WTC11 (cell line): ENCODE results near the gene NAALADL2. TPM values are rescaled to one million over a fixed set of nuclear protein-coding genes. Genes with fewer than 3 reads are reported as not detected.

Source experiments
- ATAC-seq: fragments of 200-7000 bp; cut with Tn5 transposase; 2 replicates; pipeline ENCODE4 v1.10.0; 2021; ENCODE audit warnings: mild to moderate bottlenecking, moderate library complexity
- CTCF ChIA-PET: fragments of 300-600 bp; sonication (Branson Sonifier 250); formaldehyde crosslinking; loops from one replicate; lab custom pipeline; 2021; ENCODE audit warnings: antibody characterized with exemption; lab: Charles Lee
- POLR2A ChIA-PET: fragments of 350-600 bp; sonication (Branson Sonifier 250); formaldehyde crosslinking; loops from one replicate; lab custom pipeline; 2021; ENCODE audit warnings: antibody characterized with exemption; lab: Charles Lee
- DNase-seq: peaks from one replicate; pipeline ENCODE4 v3.0.0; 2021; ENCODE audit warnings: low spot score
- H3K27ac Mint-ChIP-seq: 2 replicates; pipeline ENCODE4 v1.8.0; 2021; ENCODE audit warnings: mixed read lengths
- H3K27me3 Mint-ChIP-seq: 2 replicates; pipeline ENCODE4 v1.8.0; 2021; ENCODE audit warnings: low read depth, mild to moderate bottlenecking, moderate library complexity, mixed read lengths
- H3K36me3 Mint-ChIP-seq: 2 replicates; pipeline ENCODE4 v1.8.0; 2021; ENCODE audit warnings: mixed read lengths
- H3K4me1 Mint-ChIP-seq: 2 replicates; pipeline ENCODE4 v1.8.0; 2022; ENCODE audit warnings: mixed read lengths
- H3K4me3 Mint-ChIP-seq: 2 replicates; pipeline ENCODE4 v1.8.0; 2021; ENCODE audit warnings: mild to moderate bottlenecking, moderate library complexity, mixed read lengths
- H3K9me3 Mint-ChIP-seq: 2 replicates; pipeline ENCODE4 v1.8.0; 2021; ENCODE audit warnings: mixed read lengths
- ATF1 ChIP-seq: sonication (generic); formaldehyde crosslinking; IDR thresholded peaks from 2 replicates; pipeline ENCODE4 v1.8.1; 2023; ENCODE audit warnings: mild to moderate bottlenecking, moderate library complexity, missing genetic modification reagents
- ESRRA ChIP-seq: sonication (generic); formaldehyde crosslinking; IDR thresholded peaks from 2 replicates; pipeline ENCODE4 v1.8.1; 2022; ENCODE audit warnings: mild to moderate bottlenecking, missing genetic modification reagents, borderline replicate concordance
- HMGA2 ChIP-seq: fragments of 250-450 bp; sonication (Bioruptor Pico); IDR thresholded peaks from 2 replicates; pipeline ENCODE4 v1.4.0; 2021; ENCODE audit warnings: mild to moderate bottlenecking, moderate library complexity
- JAZF1 ChIP-seq: fragments of 250-450 bp; sonication (Bioruptor Pico); IDR thresholded peaks from 2 replicates; pipeline ENCODE4 v1.9.0; 2021; ENCODE audit warnings: moderate library complexity, mild to moderate bottlenecking, inconsistent platforms
- MYBL2 ChIP-seq: sonication (generic); formaldehyde crosslinking; IDR thresholded peaks from 2 replicates; pipeline ENCODE4 v1.8.1; 2023; ENCODE audit warnings: mild to moderate bottlenecking, moderate library complexity, missing genetic modification reagents
- NFE2L1 ChIP-seq: sonication (generic); formaldehyde crosslinking; IDR thresholded peaks from 2 replicates; pipeline ENCODE4 v1.8.1; 2023; ENCODE audit warnings: missing genetic modification reagents
- NR2C2 ChIP-seq: sonication (generic); formaldehyde crosslinking; IDR thresholded peaks from 2 replicates; pipeline ENCODE4 v1.8.0; 2022; ENCODE audit warnings: mild to moderate bottlenecking, missing genetic modification reagents
- NR3C1 ChIP-seq: sonication (generic); formaldehyde crosslinking; conservative IDR thresholded peaks from 2 replicates; pipeline ENCODE4 v1.8.1; 2023; ENCODE audit warnings: low read depth, mild to moderate bottlenecking, missing genetic modification reagents
- OVOL2 ChIP-seq: fragments of 250-450 bp; sonication (Bioruptor Pico); IDR thresholded peaks from 2 replicates; pipeline ENCODE4 v1.9.0; 2021; ENCODE audit warnings: mild to moderate bottlenecking, borderline replicate concordance
- SP1 ChIP-seq: sonication (generic); formaldehyde crosslinking; conservative IDR thresholded peaks from 2 replicates; pipeline ENCODE4 v1.8.1; 2022; ENCODE audit warnings: missing genetic modification reagents
- TCF7 ChIP-seq: sonication (generic); formaldehyde crosslinking; IDR thresholded peaks from 2 replicates; pipeline ENCODE4 v1.8.0; 2022; ENCODE audit warnings: mild to moderate bottlenecking, low read depth, missing genetic modification reagents, moderate library complexity
- TP53 ChIP-seq: sonication (generic); formaldehyde crosslinking; IDR thresholded peaks from 2 replicates; pipeline ENCODE4 v1.8.1; 2023; ENCODE audit warnings: mild to moderate bottlenecking, missing genetic modification reagents
- ZNF138 ChIP-seq: sonication (generic); formaldehyde crosslinking; conservative IDR thresholded peaks from 2 replicates; pipeline ENCODE4 v1.8.1; 2022; ENCODE audit warnings: mild to moderate bottlenecking, moderate library complexity, missing genetic modification reagents
- ZNF396 ChIP-seq: fragments of 250-450 bp; sonication (Bioruptor Pico); IDR thresholded peaks from 2 replicates; pipeline ENCODE4 v1.8.0; 2021; ENCODE audit warnings: mild to moderate bottlenecking, moderate library complexity, borderline replicate concordance
- ZNF671 ChIP-seq: fragments of 250-450 bp; sonication (Bioruptor Pico); IDR thresholded peaks from 2 replicates; pipeline ENCODE4 v1.8.0; 2021; ENCODE audit warnings: mild to moderate bottlenecking
- total RNA-seq: library from RNA; stranded (reverse); gene quantifications from 3 replicates; pipeline ENCODE4 v1.2.3, GENCODE V29; 2021
- TF ChIP-seq, protein P1 (sequence below): sonication (generic); formaldehyde crosslinking; IDR thresholded peaks from 2 replicates; pipeline ENCODE4 v1.8.0; 2022; ENCODE audit warnings: missing genetic modification reagents
- TF ChIP-seq, protein P2 (sequence below): sonication (generic); formaldehyde crosslinking; IDR thresholded peaks from 2 replicates; pipeline ENCODE4 v1.8.1; 2022; ENCODE audit warnings: mild to moderate bottlenecking, moderate library complexity, missing genetic modification reagents
- TF ChIP-seq, protein P3 (sequence below): sonication (generic); formaldehyde crosslinking; IDR thresholded peaks from 2 replicates; pipeline ENCODE4 v1.8.0; 2023; ENCODE audit warnings: missing genetic modification reagents
- TF ChIP-seq, protein P4 (sequence below): sonication (generic); formaldehyde crosslinking; IDR thresholded peaks from 2 replicates; pipeline ENCODE4 v1.8.1; 2023; ENCODE audit warnings: mild to moderate bottlenecking, missing genetic modification reagents
- TF ChIP-seq, protein P5 (sequence below): fragments of 200-600 bp; IDR thresholded peaks from 2 replicates; pipeline ENCODE4 v1.8.0; 2022; ENCODE audit warnings: antibody characterized with exemption
- TF ChIP-seq, protein P6 (sequence below): sonication (generic); formaldehyde crosslinking; IDR thresholded peaks from 2 replicates; pipeline ENCODE4 v1.8.1; 2022; ENCODE audit warnings: low read depth, missing genetic modification reagents, borderline replicate concordance
- TF ChIP-seq, protein P7 (sequence below): sonication (generic); formaldehyde crosslinking; IDR thresholded peaks from 2 replicates; pipeline ENCODE4 v1.8.1; 2023; ENCODE audit warnings: mild to moderate bottlenecking, missing genetic modification reagents, moderate library complexity

Gene NAALADL2
- total RNA-seq, 1 experiment from 2014 or later = 1.2 TPM

DNA sequence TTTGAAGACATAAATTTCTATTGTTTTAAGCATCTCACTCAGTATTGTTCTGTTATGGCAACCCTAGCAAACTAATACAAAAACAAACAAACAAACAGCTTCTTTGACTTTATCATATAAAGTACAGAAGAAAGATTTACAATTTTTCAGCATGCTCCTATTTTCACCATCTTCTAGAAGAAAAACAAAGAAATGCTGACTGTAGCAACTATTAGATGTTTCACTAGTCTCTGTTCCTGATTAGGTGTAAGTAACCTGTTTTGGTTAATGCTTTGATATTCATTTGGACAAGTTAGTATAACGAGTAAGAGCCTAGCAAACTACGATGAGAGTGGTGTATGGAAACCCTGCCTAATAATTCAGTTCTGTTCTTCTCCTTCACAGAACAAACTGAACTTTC lies 478.5 kb downstream of the NAALADL2 start (continued):
- TF ChIP-seq JAZF1 (CRISPR knock-in tag) = no peak

DNA sequence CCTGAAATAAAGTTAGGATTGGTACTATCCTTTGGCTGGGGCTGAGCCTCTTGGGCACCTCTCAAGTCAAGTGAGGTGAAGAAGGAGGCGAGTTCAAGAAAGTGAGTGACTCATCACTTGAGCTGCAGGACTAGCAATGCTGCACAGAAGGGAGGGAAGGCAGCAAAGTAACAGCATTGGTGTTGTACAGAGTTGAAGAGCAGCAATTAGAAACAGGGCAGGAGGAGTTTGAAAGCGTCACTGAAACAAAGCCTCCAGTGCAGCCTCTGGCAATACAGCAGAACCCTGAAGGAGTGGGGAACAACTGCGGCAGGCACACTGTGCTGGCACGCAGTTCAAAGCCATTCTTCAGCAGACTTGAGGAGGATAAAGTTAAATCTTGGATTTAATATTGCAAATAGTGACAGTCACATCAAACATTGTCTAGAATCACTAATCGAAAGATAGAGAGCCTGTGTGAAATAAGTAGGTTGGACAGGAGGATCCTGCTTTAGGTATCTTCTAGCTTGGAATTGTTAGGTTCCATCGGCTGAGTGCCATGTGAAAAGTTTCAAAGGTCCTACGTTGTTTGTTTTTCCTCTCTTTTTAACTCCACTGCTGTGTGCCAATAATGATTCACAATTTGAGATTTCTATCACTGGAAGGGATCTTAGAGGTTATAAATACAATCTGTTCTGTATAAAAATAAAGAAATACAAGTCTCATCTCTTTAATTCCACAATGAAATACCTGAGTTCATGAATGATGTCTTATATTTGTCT lies 479.8 kb downstream of the NAALADL2 start:
- TF ChIP-seq, protein P1, sequence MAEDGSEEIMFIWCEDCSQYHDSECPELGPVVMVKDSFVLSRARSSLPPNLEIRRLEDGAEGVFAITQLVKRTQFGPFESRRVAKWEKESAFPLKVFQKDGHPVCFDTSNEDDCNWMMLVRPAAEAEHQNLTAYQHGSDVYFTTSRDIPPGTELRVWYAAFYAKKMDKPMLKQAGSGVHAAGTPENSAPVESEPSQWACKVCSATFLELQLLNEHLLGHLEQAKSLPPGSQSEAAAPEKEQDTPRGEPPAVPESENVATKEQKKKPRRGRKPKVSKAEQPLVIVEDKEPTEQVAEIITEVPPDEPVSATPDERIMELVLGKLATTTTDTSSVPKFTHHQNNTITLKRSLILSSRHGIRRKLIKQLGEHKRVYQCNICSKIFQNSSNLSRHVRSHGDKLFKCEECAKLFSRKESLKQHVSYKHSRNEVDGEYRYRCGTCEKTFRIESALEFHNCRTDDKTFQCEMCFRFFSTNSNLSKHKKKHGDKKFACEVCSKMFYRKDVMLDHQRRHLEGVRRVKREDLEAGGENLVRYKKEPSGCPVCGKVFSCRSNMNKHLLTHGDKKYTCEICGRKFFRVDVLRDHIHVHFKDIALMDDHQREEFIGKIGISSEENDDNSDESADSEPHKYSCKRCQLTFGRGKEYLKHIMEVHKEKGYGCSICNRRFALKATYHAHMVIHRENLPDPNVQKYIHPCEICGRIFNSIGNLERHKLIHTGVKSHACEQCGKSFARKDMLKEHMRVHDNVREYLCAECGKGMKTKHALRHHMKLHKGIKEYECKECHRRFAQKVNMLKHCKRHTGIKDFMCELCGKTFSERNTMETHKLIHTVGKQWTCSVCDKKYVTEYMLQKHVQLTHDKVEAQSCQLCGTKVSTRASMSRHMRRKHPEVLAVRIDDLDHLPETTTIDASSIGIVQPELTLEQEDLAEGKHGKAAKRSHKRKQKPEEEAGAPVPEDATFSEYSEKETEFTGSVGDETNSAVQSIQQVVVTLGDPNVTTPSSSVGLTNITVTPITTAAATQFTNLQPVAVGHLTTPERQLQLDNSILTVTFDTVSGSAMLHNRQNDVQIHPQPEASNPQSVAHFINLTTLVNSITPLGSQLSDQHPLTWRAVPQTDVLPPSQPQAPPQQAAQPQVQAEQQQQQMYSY = no peak
- TF ChIP-seq ATF1 (CRISPR knock-in tag) (no peak), HMGA2 (CRISPR knock-in tag) (no peak), TCF7 (CRISPR knock-in tag) (no peak), MYBL2 (no peak), ZNF138 (CRISPR knock-in tag) (no peak), ZNF671 (no peak)
- TF ChIP-seq, protein P2, sequence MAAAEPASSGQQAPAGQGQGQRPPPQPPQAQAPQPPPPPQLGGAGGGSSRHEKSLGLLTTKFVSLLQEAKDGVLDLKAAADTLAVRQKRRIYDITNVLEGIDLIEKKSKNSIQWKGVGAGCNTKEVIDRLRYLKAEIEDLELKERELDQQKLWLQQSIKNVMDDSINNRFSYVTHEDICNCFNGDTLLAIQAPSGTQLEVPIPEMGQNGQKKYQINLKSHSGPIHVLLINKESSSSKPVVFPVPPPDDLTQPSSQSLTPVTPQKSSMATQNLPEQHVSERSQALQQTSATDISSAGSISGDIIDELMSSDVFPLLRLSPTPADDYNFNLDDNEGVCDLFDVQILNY (CRISPR knock-in tag) = no peak
- ChIA-PET POLR2A (no interaction called here), CTCF (no interaction called here)
- DNase-seq (no peak), ATAC-seq (peak; percentile 79)
- no peaks in the 10 kb centered on the region for H3K27me3 Mint-ChIP-seq
- H3K4me1 Mint-ChIP-seq = peaks cover 14% of the 10 kb centered on the region
- H3K4me3 Mint-ChIP-seq = no peak overlapping the region
- no peaks in the 10 kb centered on the region for H3K36me3 Mint-ChIP-seq
- no peaks in the 10 kb centered on the region for H3K9me3 Mint-ChIP-seq
- 0 out of 2 replicates have a peak overlapping the region, but pooled peaks have one; percentile 22 for H3K27ac Mint-ChIP-seq

DNA sequence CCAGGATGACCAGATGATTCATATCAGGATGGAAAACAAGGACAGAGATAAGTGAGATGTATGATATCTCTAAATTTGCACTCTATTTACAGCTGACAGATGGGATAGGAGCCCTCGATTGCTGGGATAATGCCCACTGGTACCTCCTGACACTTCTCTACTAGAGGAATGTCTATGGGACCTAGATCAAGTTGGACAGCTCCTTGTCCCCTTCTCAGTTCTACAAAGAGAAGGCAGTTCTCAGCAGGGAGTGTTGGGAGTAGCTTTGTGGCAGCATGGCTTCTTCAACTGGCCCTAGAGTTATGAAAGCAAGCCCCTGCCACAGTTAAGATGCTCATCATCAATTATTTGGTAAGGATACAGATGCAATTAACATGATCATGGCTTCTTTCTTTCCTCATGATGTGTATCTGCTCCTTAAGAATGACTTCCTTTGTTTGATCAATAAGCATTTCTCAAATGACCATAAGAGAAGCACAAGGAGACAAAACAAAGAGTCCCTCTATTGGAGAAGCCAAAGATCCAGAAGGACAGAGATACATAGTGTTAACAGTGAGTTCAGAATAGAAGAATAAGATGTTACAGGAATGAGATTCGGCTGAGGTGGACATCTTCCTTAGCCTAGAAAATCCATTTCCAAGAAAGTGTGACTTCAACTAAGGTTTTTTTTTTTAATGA lies 481.3 kb downstream of the NAALADL2 start:
- ChIA-PET CTCF (no interaction called here), POLR2A (no interaction called here)
- no peaks in the 10 kb centered on the region for H3K9me3 Mint-ChIP-seq
- H3K4me3 Mint-ChIP-seq = no peak overlapping the region
- H3K27me3 Mint-ChIP-seq = no peaks in the 10 kb centered on the region
- ATAC-seq = no peak
- H3K4me1 Mint-ChIP-seq = peaks cover 14% of the 10 kb centered on the region
- no peak overlapping the region for H3K27ac Mint-ChIP-seq
- DNase-seq = no peak
- H3K36me3 Mint-ChIP-seq = no peaks in the 10 kb centered on the region
- TF ChIP-seq, protein P3, sequence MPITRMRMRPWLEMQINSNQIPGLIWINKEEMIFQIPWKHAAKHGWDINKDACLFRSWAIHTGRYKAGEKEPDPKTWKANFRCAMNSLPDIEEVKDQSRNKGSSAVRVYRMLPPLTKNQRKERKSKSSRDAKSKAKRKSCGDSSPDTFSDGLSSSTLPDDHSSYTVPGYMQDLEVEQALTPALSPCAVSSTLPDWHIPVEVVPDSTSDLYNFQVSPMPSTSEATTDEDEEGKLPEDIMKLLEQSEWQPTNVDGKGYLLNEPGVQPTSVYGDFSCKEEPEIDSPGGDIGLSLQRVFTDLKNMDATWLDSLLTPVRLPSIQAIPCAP (CRISPR knock-in tag) = no peak
- TF ChIP-seq NR2C2 (no peak), TP53 (CRISPR knock-in tag) (no peak), NR3C1 (CRISPR knock-in tag) (no peak), ZNF671 (no peak), SP1 (CRISPR knock-in tag) (no peak), ZNF396 (CRISPR knock-in tag) (no peak), ESRRA (CRISPR knock-in tag) (no peak), NFE2L1 (CRISPR knock-in tag) (no peak), OVOL2 (CRISPR knock-in tag) (no peak)
- TF ChIP-seq, protein P4, sequence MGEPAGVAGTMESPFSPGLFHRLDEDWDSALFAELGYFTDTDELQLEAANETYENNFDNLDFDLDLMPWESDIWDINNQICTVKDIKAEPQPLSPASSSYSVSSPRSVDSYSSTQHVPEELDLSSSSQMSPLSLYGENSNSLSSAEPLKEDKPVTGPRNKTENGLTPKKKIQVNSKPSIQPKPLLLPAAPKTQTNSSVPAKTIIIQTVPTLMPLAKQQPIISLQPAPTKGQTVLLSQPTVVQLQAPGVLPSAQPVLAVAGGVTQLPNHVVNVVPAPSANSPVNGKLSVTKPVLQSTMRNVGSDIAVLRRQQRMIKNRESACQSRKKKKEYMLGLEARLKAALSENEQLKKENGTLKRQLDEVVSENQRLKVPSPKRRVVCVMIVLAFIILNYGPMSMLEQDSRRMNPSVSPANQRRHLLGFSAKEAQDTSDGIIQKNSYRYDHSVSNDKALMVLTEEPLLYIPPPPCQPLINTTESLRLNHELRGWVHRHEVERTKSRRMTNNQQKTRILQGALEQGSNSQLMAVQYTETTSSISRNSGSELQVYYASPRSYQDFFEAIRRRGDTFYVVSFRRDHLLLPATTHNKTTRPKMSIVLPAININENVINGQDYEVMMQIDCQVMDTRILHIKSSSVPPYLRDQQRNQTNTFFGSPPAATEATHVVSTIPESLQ (CRISPR knock-in tag) = no peak
- TF ChIP-seq, protein P5, sequence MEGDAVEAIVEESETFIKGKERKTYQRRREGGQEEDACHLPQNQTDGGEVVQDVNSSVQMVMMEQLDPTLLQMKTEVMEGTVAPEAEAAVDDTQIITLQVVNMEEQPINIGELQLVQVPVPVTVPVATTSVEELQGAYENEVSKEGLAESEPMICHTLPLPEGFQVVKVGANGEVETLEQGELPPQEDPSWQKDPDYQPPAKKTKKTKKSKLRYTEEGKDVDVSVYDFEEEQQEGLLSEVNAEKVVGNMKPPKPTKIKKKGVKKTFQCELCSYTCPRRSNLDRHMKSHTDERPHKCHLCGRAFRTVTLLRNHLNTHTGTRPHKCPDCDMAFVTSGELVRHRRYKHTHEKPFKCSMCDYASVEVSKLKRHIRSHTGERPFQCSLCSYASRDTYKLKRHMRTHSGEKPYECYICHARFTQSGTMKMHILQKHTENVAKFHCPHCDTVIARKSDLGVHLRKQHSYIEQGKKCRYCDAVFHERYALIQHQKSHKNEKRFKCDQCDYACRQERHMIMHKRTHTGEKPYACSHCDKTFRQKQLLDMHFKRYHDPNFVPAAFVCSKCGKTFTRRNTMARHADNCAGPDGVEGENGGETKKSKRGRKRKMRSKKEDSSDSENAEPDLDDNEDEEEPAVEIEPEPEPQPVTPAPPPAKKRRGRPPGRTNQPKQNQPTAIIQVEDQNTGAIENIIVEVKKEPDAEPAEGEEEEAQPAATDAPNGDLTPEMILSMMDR = no peak
- TF ChIP-seq, protein P6, sequence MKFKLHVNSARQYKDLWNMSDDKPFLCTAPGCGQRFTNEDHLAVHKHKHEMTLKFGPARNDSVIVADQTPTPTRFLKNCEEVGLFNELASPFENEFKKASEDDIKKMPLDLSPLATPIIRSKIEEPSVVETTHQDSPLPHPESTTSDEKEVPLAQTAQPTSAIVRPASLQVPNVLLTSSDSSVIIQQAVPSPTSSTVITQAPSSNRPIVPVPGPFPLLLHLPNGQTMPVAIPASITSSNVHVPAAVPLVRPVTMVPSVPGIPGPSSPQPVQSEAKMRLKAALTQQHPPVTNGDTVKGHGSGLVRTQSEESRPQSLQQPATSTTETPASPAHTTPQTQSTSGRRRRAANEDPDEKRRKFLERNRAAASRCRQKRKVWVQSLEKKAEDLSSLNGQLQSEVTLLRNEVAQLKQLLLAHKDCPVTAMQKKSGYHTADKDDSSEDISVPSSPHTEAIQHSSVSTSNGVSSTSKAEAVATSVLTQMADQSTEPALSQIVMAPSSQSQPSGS (CRISPR knock-in tag) = no peak
- TF ChIP-seq, protein P7, sequence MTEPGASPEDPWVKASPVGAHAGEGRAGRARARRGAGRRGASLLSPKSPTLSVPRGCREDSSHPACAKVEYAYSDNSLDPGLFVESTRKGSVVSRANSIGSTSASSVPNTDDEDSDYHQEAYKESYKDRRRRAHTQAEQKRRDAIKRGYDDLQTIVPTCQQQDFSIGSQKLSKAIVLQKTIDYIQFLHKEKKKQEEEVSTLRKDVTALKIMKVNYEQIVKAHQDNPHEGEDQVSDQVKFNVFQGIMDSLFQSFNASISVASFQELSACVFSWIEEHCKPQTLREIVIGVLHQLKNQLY (CRISPR knock-in tag) = no peak
